Osteoblast (primary cell): ENCODE measurements around the gene NCAPD2. TPM values are rescaled to one million over a fixed set of nuclear protein-coding genes. Genes with fewer than 3 reads are reported as not detected.
A peak's percentile ranks its signal among the peaks of the same experiment; 100 is the strongest.

Experiments used
- DNase-seq: peaks from one replicate; pipeline ENCODE4 v3.0.0; 2011; ENCODE audit warnings: low spot score, mixed read lengths; ENCODE audit not compliant: insufficient read length; ENCODE audit errors: missing footprints
- H2AFZ ChIP-seq: 2 replicates; pipeline ENCODE4 v1.6.0; 2011; ENCODE audit warnings: mild to moderate bottlenecking, low read length
- H3K27ac ChIP-seq: 2 replicates; pipeline ENCODE4 v1.5.1; 2011; ENCODE audit warnings: mild to moderate bottlenecking, low read depth, low read length, moderate library complexity
- H3K27me3 ChIP-seq: 2 replicates; pipeline ENCODE4 v1.6.0; 2012; ENCODE audit warnings: mild to moderate bottlenecking, control low read depth, inconsistent platforms, low read length, moderate library complexity; ENCODE audit not compliant: insufficient read depth
- H3K36me3 ChIP-seq: 2 replicates; pipeline ENCODE4 v1.5.1; 2011; ENCODE audit warnings: mild to moderate bottlenecking, low read length, control low read depth, moderate library complexity; ENCODE audit not compliant: insufficient read depth
- H3K4me1 ChIP-seq: 2 replicates; pipeline ENCODE4 v1.5.1; 2011; ENCODE audit warnings: mild to moderate bottlenecking, low read length, control low read depth, moderate library complexity; ENCODE audit not compliant: insufficient read depth
- H3K4me2 ChIP-seq: 2 replicates; pipeline ENCODE4 v1.6.0; 2011; ENCODE audit warnings: mild to moderate bottlenecking, low read length; ENCODE audit not compliant: insufficient read depth
- H3K4me3 ChIP-seq: fragments of 200-600 bp; sonication (generic); 3 replicates; pipeline ENCODE4 v1.5.1; 2012; ENCODE audit warnings: mild to moderate bottlenecking, low read length, inconsistent platforms; ENCODE audit not compliant: insufficient read depth
- H3K79me2 ChIP-seq: 2 replicates; pipeline ENCODE4 v1.6.0; 2012; ENCODE audit warnings: mild to moderate bottlenecking, low read length, control low read depth, inconsistent platforms; ENCODE audit not compliant: insufficient read depth
- H3K9me3 ChIP-seq: 2 replicates; pipeline ENCODE4 v1.5.1; 2011; ENCODE audit warnings: low read depth, low read length, control low read depth
- H4K20me1 ChIP-seq: 2 replicates; pipeline ENCODE4 v1.6.0; 2012; ENCODE audit warnings: mild to moderate bottlenecking, low read length, control low read depth; ENCODE audit not compliant: insufficient read depth
- CTCF ChIP-seq: IDR thresholded peaks from 2 replicates; pipeline ENCODE4 v1.5.1; 2011; ENCODE audit warnings: mild to moderate bottlenecking, low read depth, low read length, moderate library complexity; ENCODE audit errors: extremely low read depth
- total RNA-seq: library from RNA; depleted of rRNA; stranded (reverse); fragments of >200 nt; gene quantifications from 2 replicates; pipeline ENCODE4 v1.2.3, GENCODE V29; 2012

The NCAPD2 gene
- total RNA-seq, 1 donor = 21.0 TPM

- TF ChIP-seq CTCF = no peak
- Histone ChIP-seq H3K9me3 (no peaks in the 10 kb centered on the region), H3K4me3 (peak overlapping the region; percentile 33), H4K20me1 (peaks cover 6% of the 10 kb centered on the region), H3K4me1 (peaks cover 62% of the 10 kb centered on the region), H3K79me2 (peaks cover 64% of the 10 kb centered on the region), H3K4me2 (peak overlapping the region; percentile 72), H3K27ac (peak overlapping the region; percentile 93), H2AFZ (no peak overlapping the region), H3K36me3 (peaks cover 38% of the 10 kb centered on the region), H3K27me3 (no peaks in the 10 kb centered on the region)
- peak; percentile 34 for DNase-seq
Measured at GRCh38 chr12:6548556-6548955, 54.7 kb downstream of the NCAPD2 start.

GRCh38 chr12:6548966-6549683 lies 55.2 kb downstream of the NCAPD2 start:
- H2AFZ ChIP-seq = peak overlapping the region; percentile 53
- DNase-seq = peak; percentile 96
- peak overlapping the region; percentile 93 for H3K27ac ChIP-seq
- H3K36me3 ChIP-seq = peaks cover 36% of the 10 kb centered on the region
- peaks cover 9% of the 10 kb centered on the region for H4K20me1 ChIP-seq
- peak overlapping the region; percentile 72 for H3K4me2 ChIP-seq
- peak overlapping the region; percentile 46 for H3K4me3 ChIP-seq
- TF ChIP-seq CTCF = no peak
- H3K4me1 ChIP-seq = peaks cover 68% of the 10 kb centered on the region
- no peaks in the 10 kb centered on the region for H3K27me3 ChIP-seq
- peaks cover 64% of the 10 kb centered on the region for H3K79me2 ChIP-seq
- H3K9me3 ChIP-seq = no peaks in the 10 kb centered on the region

- no peak for TF ChIP-seq CTCF
- Histone ChIP-seq H3K4me2 (peak overlapping the region; percentile 72), H3K9me3 (no peaks in the 10 kb centered on the region), H3K79me2 (peaks cover 61% of the 10 kb centered on the region), H3K27me3 (no peaks in the 10 kb centered on the region), H3K27ac (peak overlapping the region; percentile 93), H3K36me3 (peaks cover 30% of the 10 kb centered on the region), H4K20me1 (peaks cover 10% of the 10 kb centered on the region), H3K4me3 (peak overlapping the region; percentile 46), H3K4me1 (peaks cover 74% of the 10 kb centered on the region), H2AFZ (no peak overlapping the region)
- no peak for DNase-seq
Measured at GRCh38 chr12:6549684-6550151, 55.8 kb downstream of the NCAPD2 start.

- Histone ChIP-seq H3K9me3 (no peaks in the 10 kb centered on the region), H2AFZ (no peak overlapping the region), H3K27me3 (no peaks in the 10 kb centered on the region), H4K20me1 (peaks cover 14% of the 10 kb centered on the region), H3K4me3 (no peak overlapping the region), H3K36me3 (peaks cover 25% of the 10 kb centered on the region), H3K4me2 (peak overlapping the region; percentile 99), H3K4me1 (peaks cover 77% of the 10 kb centered on the region), H3K27ac (peak overlapping the region; percentile 93), H3K79me2 (peaks cover 67% of the 10 kb centered on the region)
- peak; percentile 32 for DNase-seq
- TF ChIP-seq CTCF = no peak
Measured at GRCh38 chr12:6550294-6551062, 56.6 kb downstream of the NCAPD2 start.
